HG02981 (cell line): ENCODE results near the gene STMN1.

Source experiments
- ATAC-seq: cut with Tn5 transposase; IDR thresholded peaks from one replicate; pipeline ENCODE4 v1.9.1; 2021; ENCODE audit warnings: mild to moderate bottlenecking, moderate library complexity; ENCODE audit not compliant: unreplicated experiment

STMN1 gene

DNA sequence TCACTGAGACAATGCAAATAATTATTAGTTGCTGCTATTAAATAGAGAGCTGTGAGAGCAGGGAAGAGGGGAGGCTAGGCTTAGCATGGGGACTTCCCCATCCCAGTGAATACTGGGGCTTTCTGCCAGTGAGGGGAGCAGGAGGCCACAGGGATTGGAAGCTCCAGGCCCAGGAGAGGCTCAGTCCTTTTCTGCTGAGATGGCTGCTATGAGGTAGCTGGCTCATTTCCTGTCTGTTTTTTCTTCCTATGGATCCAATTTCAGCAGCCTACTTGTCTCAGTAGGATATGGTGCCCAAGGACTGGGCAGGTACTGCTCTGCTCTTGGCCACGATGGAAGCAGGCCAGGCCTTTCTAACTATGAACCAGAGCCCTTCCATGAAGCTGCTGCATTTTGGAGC lies 10.0 kb downstream of the STMN1 start:
- ATAC-seq = no peak

DNA sequence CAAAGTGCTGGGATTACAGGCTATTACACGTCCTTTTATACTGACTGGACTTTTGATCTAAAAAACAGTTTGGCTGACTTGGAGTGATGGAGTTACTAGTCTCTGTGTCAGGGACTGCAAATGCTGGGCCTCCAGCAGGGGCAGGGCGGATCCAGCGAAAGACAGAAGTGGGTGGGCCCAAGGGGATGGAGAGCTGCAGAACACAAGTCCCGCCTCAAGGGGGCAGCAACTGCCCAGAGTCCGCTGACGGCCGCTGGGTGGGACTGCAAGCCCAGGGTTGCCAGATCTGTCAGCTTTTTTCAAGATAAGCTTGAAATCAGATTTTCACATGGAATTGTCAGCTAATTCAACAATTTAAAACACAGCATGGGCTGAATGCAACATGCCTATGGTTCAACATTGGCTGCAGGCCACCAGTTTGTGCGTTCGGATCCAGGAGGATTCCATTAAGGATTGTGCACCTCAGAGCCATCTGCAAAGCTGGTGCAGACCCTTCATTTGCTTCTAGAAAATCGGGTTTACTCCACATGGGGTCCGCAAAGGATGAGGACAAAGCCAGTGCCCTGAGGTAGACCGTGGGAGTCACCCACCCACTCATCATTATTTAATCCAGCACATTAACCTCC lies 10.7 kb downstream of the STMN1 start:
- ATAC-seq = peak; percentile 70

DNA sequence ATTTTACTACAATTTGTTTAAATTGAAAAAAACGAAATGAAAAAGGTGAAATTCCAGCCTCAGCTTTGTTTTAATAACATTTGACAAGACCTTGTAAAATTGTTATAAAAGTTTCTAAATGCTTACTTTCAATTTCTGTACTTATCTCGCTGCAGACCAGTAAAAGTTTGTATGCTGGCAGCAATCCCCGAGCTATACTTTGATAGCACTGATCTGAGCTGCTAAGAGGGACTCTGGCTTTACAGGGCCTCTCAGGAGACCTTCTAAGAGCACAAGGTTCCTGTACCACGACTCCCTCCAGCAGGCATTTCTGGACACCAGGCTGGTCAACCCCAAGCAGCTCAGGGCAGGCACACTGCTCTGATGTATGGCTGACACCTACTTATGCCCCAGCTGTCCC lies 13.1 kb downstream of the STMN1 start:
- no peak for ATAC-seq

- ATAC-seq = no peak
These were observed 14.6 kb downstream of the STMN1 start for GRCh38 chr1:25891606-25892005.

- no peak for ATAC-seq
These were observed 15.8 kb downstream of the STMN1 start for GRCh38 chr1:25890239-25891034.

DNA sequence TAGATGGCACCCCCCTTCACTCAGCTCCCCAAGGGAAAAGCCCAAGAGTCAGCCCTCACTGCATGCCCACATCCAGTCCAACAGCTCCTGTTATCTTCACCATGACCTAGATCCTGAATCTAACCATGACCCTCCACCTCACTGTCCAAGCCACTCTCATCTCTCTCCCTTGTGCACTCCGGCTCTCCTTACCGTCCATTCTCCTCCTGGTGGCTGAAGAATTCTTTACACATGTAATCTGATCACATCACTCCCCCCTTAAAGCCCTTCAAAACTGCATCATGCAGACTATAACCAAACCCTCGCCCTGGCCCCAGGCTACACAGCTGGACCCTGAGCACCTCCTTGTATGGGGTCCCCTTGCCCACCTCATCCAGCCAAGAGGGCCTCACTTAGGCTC lies 16.7 kb downstream of the STMN1 start:
- no peak for ATAC-seq

- no peak for ATAC-seq
These were observed 17.7 kb downstream of the STMN1 start for GRCh38 chr1:25888426-25888987.

DNA sequence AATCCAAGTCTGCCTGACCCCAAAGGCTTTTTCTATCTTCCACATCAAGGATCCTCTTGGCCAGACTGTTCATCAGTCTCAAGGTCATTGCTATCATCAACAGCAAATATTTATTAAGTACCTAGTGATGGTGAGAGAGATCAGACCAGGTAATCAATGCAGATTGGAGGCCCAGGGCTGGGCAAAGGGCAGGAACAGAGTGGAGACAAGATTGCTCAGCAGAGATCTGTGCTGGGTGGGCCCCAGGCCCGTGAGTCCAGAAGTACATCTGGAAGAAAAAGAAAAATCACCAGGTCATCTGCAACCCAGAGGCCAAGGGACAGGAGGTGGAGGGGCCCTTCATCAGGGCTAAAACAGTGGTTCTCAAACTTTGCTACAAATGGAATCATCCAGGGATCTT lies 20.6 kb downstream of the STMN1 start:
- no peak for ATAC-seq

DNA sequence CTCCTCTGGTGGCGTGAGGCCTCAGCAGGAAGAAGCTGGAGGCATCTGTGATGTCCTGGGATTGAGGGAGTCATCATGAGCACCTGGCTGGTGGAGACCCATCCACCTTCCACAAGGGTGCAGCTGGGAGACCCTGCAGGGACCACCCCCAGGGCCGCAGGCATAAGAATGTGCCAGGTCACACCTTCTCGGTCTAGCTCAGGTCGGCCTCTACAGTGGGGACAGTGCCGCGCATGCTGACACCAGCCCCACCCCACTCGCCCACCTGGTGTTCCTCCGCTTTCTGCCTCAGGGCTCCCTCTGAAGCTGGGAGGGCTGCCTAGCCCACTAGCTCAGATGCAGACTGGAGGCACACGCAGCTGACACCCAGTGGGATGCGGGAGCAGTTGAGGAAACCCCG lies 25.0 kb downstream of the STMN1 start:
- no peak for ATAC-seq

GRCh38 chr1:25880518-25880917 lies 25.7 kb downstream of the STMN1 start:
- ATAC-seq = no peak

DNA sequence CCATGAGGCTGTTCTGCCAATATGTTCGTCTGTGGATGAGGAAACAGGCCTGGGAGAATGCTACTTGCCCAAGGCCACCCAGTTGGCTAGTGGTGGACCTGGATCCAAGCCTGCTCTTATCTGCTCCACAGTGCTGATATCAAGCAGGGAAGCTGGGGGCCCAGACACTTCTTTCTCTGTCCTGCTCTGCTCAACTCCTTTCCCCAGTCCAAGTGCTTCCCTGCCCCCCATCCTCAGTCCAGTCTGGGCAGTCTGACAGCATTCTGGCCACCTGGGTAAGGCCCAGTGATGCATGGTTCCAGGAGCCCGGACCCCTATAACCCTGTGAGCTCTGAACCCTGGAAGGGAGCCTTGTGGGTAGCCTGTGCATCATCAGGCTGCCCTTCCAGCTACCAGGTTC lies 26.5 kb downstream of the STMN1 start:
- no peak for ATAC-seq

GRCh38 chr1:25878690-25879089 lies 27.5 kb downstream of the STMN1 start:
- no peak for ATAC-seq

DNA sequence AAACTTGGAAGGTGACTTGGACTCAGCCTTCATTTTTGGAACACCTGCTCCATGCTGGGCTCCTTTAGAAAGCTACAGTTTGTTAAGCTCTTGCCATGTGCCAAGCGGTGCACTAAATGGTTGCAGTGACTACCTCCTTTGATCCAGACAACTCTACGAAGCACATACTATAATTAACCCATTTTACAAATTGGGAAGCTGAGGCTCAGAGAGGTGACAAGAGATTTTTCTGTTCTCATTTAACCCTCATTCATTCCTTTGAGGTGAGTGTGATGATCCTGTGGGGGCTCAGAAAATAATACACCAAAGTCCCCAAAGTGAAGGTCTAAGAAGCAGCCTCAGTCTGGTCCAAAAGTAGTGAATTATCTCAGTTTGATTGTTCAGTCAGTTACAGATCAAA lies 29.1 kb downstream of the STMN1 start:
- ATAC-seq = no peak

DNA sequence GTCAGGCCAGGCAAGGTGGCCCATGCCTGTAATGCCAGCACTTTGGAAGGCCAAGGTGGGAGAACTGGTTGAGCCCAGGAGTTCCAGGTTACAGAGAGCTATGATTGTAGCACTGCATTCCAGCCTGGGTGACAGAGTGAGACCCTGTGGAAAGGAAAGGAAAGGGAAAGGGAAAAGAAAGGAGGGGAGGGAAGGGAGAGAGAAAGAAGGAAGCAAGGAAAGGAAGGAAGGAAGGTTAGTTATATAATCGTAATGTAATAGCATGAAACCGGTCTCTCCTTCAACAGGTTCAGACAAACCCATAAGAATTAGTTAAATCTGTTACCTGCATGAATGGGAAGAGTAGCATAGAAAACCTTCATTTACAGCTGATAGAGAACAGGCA lies 29.5 kb downstream of the STMN1 start:
- no peak for ATAC-seq

- ATAC-seq = no peak
These were observed 30.1 kb downstream of the STMN1 start for GRCh38 chr1:25875856-25876692.

DNA sequence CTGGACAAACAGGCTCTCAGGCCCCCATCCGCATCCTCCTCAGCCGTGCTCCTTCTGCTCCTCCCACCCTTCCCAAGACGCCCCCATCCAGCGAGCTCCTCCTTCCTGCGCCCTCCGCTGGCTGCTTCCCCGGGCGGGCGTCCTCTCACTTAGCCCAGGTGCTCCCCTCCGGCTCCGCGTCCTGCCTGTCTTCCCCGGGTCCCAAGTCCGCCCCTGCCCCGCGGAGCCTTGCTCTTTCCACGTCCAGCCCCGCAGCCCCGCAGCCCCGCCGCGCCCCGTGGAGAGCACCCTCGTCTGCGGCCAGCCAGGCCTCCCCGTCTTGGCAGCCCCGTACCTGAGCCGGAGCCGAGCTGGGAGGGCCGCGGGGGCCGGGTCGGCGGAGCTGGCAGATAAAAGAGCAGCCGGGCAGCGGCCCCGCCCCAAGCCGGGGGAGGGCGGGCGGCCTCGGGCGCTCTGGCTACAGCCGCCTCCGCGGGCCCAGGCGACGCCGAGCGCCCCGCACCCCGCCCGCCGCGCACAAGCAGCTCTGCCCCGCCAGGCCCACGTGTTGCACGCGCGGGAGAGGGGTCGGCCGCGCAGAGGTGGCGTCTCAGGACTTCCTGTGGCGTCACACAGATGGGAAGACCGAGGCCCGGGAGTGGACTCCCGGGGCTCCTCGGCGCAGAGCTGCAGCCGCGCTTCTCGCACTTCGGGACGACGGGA lies 30.9 kb downstream of the STMN1 start, which contains the start of gene PAQR7:
Gene PAQR7 (minus strand): TSS at position 555 of the 702 bp plus-strand sequence. CDS start 11,869 bp downstream, outside the sequence.
- ATAC-seq = no peak

- no peak for ATAC-seq
These were observed 31.5 kb downstream of the STMN1 start for GRCh38 chr1:25874635-25875153.

GRCh38 chr1:25874209-25874608 lies 32.0 kb downstream of the STMN1 start:
- no peak for ATAC-seq

GRCh38 chr1:25873120-25873519 lies 33.1 kb downstream of the STMN1 start:
- no peak for ATAC-seq

- no peak for ATAC-seq
These were observed 33.5 kb downstream of the STMN1 start for GRCh38 chr1:25872713-25873112.
